Testis (tissue), 3 donors: ENCODE data around the gene CCP110. TPM values are rescaled to one million over a fixed set of nuclear protein-coding genes. Genes with fewer than 3 reads are reported as not detected.

Experiments
- DNase-seq: peaks from one replicate; pipeline ENCODE4 v3.0.0-alpha.2; 2019
- H3K27ac ChIP-seq, 2 donors: fragments of 200-600 bp; sonication (generic); one replicate each; pipeline ENCODE4 v1.5.1; 2019
- H3K27me3 ChIP-seq: fragments of 200-600 bp; sonication (generic); one replicate; pipeline ENCODE4 v1.5.1; 2019
- H3K36me3 ChIP-seq: fragments of 200-600 bp; sonication (generic); one replicate; pipeline ENCODE4 v1.5.1; 2017; ENCODE audit warnings: low read depth; ENCODE audit errors: missing control alignments
- H3K4me1 ChIP-seq: fragments of 200-600 bp; sonication (generic); one replicate; pipeline ENCODE4 v1.5.1; 2019
- H3K4me3 ChIP-seq, 2 donors: fragments of 200-600 bp; sonication (generic); one replicate each; pipeline ENCODE4 v1.5.1; 2017 to 2019
- H3K9me3 ChIP-seq: fragments of 200-600 bp; sonication (generic); one replicate; pipeline ENCODE4 v1.5.1; 2017
- POLR2A ChIP-seq: fragments of 450-650 bp; IDR thresholded peaks from one replicate; pipeline ENCODE4 v1.6.1; 2017; ENCODE audit warnings: antibody characterized with exemption, mild to moderate bottlenecking, moderate library complexity
- WGBS, 2 donors: methylation state at CpG; one replicate each; pipeline ENCODE4 v1.1.5; 2018; 5-methylcytosine and 5-hydroxymethylcytosine counted together
- intact Hi-C: fragments of 100-400 bp; cut with DNase I; formaldehyde crosslinking; loops from one replicate; pipeline ENCODE4 v1.15.1; 2023; ENCODE audit warnings: low total_unique reads
- polyA plus RNA-seq: library from polyadenylated mRNA; stranded (reverse); fragments of 350-450 nt; fragmentation: Illumina TruSeq; extraction: RNeasy Lipid Tissue Mini Kit (QIAGEN cat#74804); gene quantifications from one replicate; pipeline ENCODE4 v1.2.3, GENCODE V29; 2014; ENCODE audit warnings: low read depth, low replicate concordance; ENCODE audit not compliant: insufficient read depth
- total RNA-seq, 2 donors: library from RNA; depleted of rRNA; stranded (reverse); fragments of >200 nt; gene quantifications; one replicate each; pipeline ENCODE4 v1.2.3, GENCODE V29; 2016
- TF ChIP-seq, protein P1 (sequence below), 3 experiments: fragments of 450-650 bp in 2 of 3; fragments of 200-600 bp in 1 of 3; sonication (generic) in 1 of 3; IDR thresholded peaks; one replicate each; pipeline ENCODE4 v1.5.1; 2016 to 2019; ENCODE audit warnings: antibody characterized with exemption in 3 of 3, mild to moderate bottlenecking in 2 of 3, moderate library complexity in 1 of 3

The CCP110 gene
- total and polyA plus RNA-seq, 3 donors from 2014 or later, result 31.0 to 55.7 (median 54.2) TPM

DNA sequence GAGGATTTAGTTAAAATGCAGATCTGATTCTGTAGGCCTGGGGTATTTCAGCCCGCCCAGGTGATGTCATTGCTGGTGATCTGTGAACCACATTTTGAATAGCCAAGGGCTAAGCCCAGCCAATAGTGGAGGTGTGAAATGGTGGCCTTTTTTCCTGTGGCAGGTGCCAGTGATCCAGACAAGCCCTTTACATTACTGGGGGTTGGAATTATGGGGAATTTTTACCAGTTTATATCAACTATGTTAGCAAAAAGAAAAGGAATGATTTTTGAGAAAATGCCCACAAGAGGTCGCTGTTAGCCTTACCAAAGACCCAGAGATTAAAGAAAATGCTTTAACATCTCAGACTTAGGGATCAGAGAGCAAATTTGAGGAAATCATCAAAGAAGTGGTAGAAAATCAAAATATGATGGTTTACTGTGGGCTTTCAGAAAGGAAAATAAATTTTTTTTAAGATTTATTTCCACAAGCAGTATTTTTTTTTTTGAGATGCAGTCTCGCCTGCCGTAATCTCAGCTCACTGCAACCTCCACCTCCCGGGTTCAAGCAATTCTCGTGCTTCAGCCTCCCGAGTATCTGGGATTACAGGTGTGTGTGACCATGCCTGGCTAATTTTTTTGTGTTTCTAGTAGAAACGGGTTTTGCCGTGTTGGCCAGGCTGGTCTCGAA, 35.6 kb downstream of the CCP110 start:
- Histone ChIP-seq H3K27me3 (no peaks in the 10 kb centered on the region), H3K4me1 (peaks cover 4% of the 10 kb centered on the region), H3K36me3 (no peaks in the 10 kb centered on the region), H3K4me3 (no peak overlapping the region), H3K9me3 (no peaks in the 10 kb centered on the region), H3K27ac (no peak overlapping the region)
- no peak for TF ChIP-seq POLR2A
- TF ChIP-seq, protein P1, sequence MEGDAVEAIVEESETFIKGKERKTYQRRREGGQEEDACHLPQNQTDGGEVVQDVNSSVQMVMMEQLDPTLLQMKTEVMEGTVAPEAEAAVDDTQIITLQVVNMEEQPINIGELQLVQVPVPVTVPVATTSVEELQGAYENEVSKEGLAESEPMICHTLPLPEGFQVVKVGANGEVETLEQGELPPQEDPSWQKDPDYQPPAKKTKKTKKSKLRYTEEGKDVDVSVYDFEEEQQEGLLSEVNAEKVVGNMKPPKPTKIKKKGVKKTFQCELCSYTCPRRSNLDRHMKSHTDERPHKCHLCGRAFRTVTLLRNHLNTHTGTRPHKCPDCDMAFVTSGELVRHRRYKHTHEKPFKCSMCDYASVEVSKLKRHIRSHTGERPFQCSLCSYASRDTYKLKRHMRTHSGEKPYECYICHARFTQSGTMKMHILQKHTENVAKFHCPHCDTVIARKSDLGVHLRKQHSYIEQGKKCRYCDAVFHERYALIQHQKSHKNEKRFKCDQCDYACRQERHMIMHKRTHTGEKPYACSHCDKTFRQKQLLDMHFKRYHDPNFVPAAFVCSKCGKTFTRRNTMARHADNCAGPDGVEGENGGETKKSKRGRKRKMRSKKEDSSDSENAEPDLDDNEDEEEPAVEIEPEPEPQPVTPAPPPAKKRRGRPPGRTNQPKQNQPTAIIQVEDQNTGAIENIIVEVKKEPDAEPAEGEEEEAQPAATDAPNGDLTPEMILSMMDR (IDR thresholded peaks at IDR 0.05), result peak; percentile 54 to 72 (median 61)
- intact Hi-C loops, result no loop called here
- no peak for DNase-seq
- WGBS, 2 donors, result 82 to 83% methylated on average over 10 of the region's 10 CpGs

DNA sequence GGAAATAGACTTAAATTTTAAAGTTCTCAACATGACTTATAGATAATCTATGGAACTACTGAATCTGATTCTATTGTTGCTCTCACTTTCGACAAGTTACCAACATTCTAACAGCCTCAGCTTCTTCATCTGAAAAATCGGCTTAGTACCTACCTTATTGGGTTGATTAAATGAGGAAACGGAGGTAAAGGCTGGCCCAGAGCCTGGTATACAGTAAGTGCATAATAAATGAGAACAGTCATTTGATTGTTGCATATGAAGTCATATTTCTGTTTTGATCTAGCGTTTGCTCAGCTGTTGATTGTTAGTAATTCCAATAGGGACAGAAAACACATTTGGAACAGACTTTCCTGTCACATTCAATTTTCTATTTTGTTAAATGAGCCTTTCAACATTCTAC, 36.3 kb downstream of the CCP110 start:
- Histone ChIP-seq H3K27ac (no peak overlapping the region), H3K4me3 (no peak overlapping the region), H3K27me3 (no peaks in the 10 kb centered on the region), H3K36me3 (no peaks in the 10 kb centered on the region), H3K4me1 (peaks cover 4% of the 10 kb centered on the region), H3K9me3 (no peaks in the 10 kb centered on the region)
- WGBS, 2 donors, result 93 to 97% methylated on average over 4 of the region's 4 CpGs
- DNase-seq, result no peak
- intact Hi-C loops, result no loop called here
- TF ChIP-seq, protein P1 (IDR thresholded peaks at IDR 0.05), result no peak

DNA sequence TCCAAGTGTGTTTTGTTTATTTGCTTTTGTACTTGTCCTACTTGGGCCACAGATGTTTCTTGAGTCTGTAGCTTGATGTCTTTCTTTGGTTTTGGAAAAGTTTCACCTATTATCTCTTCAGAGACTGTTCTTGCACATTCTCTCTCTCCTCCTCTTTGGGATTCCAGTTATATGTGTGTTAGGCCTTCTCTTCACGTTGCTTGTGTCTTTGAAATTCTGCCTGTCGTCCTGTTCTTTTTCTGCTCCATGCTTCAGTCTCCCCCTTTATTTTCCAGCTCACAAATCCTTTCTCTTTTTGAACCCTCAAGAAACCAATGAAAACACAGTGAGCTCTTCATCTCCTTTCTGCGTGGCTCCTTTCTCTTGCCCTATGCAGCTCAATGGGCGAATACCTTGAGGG, 39.6 kb downstream of the CCP110 start:
- no peaks in the 10 kb centered on the region for H3K9me3 ChIP-seq
- no peak overlapping the region for H3K4me3 ChIP-seq
- no peak for DNase-seq
- no peaks in the 10 kb centered on the region for H3K27me3 ChIP-seq
- H3K4me1 ChIP-seq, result no peaks in the 10 kb centered on the region
- TF ChIP-seq POLR2A, result no peak
- TF ChIP-seq, protein P1 (IDR thresholded peaks at IDR 0.05), result no peak
- intact Hi-C loops, result no loop called here
- H3K36me3 ChIP-seq, result no peaks in the 10 kb centered on the region
- no peak overlapping the region for H3K27ac ChIP-seq
- WGBS, 2 donors, result 87 to 99% methylated on average over 4 of the region's 4 CpGs

DNA sequence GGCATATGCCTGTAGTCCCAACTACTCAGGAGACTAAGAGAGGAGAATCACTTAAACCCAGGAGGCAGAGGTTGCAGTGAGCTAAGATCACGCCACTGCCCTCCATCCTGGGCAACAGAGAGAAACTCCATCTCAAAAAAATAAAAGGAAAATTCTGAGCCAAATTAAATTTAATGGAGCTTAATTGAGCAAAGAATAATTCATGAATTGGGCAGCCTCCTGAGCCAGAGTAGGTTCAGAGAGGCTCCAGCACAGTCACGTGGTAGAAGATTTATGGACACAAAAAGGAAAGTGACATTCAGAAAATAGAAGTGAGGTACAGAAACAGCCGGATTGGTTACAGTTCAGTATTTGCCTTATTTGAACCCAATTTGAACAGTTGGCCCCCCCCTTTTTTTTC, 42.6 kb downstream of the CCP110 start:
- no peak for TF ChIP-seq POLR2A
- TF ChIP-seq, protein P1 (IDR thresholded peaks at IDR 0.05), result no peak
- no peaks in the 10 kb centered on the region for H3K4me1 ChIP-seq
- H3K36me3 ChIP-seq, result no peaks in the 10 kb centered on the region
- DNase-seq, result no peak
- 97% methylated on average over 3 of the region's 3 CpGs for WGBS, 2 donors
- intact Hi-C loops, result no loop called here
- H3K4me3 ChIP-seq, result no peak overlapping the region
- no peaks in the 10 kb centered on the region for H3K27me3 ChIP-seq
- H3K9me3 ChIP-seq, result no peaks in the 10 kb centered on the region
- no peak overlapping the region for H3K27ac ChIP-seq

DNA sequence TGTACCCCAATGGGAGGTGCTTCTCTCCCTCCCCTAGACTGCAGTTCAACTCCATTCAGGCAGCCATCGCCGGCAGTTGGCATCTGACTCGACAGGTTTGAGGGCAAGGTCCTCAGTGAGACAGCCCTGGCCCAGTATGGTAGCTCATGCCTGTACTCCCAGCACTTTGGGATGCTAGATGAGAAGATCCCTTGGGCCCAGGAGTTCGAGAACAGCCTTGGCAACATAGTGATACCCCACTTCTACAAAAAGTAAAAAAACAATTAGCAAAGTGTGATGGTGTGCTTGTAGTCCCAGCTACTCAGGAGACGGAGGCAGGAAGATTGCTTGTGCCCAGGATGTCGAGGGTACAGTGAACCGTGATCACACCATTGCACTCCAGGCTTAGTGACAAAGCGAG, 43.8 kb downstream of the CCP110 start:
- intact Hi-C loops, result no loop called here
- H3K4me3 ChIP-seq, result no peak overlapping the region

More for the DNA sequence above, 43.8 kb downstream of the CCP110 start:
- H3K27ac ChIP-seq, result no peak overlapping the region
- WGBS, 2 donors, result 92 to 97% methylated on average over 8 of the region's 8 CpGs
- no peak for DNase-seq
- no peaks in the 10 kb centered on the region for H3K27me3 ChIP-seq
- no peak for TF ChIP-seq POLR2A
- TF ChIP-seq, protein P1 (IDR thresholded peaks at IDR 0.05), result no peak
- no peaks in the 10 kb centered on the region for H3K9me3 ChIP-seq
- no peaks in the 10 kb centered on the region for H3K4me1 ChIP-seq
- no peaks in the 10 kb centered on the region for H3K36me3 ChIP-seq
